HG02798 (cell line): ENCODE measurements around the gene C1QB.
"Not testable (repeated sequence)": the region's sequence is repeated elsewhere in the genome, so short reads cannot be mapped to it uniquely, and the experiment has no call there.

Experiments used
- ATAC-seq: cut with Tn5 transposase; IDR thresholded peaks from one replicate; pipeline ENCODE4 v1.9.1; 2021; ENCODE audit warnings: mild to moderate bottlenecking; ENCODE audit not compliant: unreplicated experiment, poor library complexity

The C1QB gene

GRCh38 chr1:22691031-22691753 lies 38.2 kb downstream of the C1QB start:
- ATAC-seq = no peak

- no peak for ATAC-seq
Measured at GRCh38 chr1:22694172-22694571, 41.1 kb downstream of the C1QB start.

- ATAC-seq = no peak
Measured at GRCh38 chr1:22696610-22697009, 43.6 kb downstream of the C1QB start.

GRCh38 chr1:22697980-22698379 lies 44.9 kb downstream of the C1QB start:
- ATAC-seq = no peak

GRCh38 chr1:22699681-22700520 lies 46.9 kb downstream of the C1QB start:
- no peak for ATAC-seq

GRCh38 chr1:22702296-22703085 lies 49.5 kb downstream of the C1QB start:
- no peak for ATAC-seq

GRCh38 chr1:22704440-22705067 lies 51.5 kb downstream of the C1QB start:
- ATAC-seq = no peak

- no peak for ATAC-seq
Measured at GRCh38 chr1:22705586-22705985, 52.5 kb downstream of the C1QB start.

GRCh38 chr1:22706100-22706499 lies 53.1 kb downstream of the C1QB start:
- ATAC-seq = not testable (repeated sequence)

- ATAC-seq = no peak
Measured at GRCh38 chr1:22708777-22709176, 55.7 kb downstream of the C1QB start.

GRCh38 chr1:22709227-22709626 lies 56.2 kb downstream of the C1QB start:
- ATAC-seq = no peak

GRCh38 chr1:22709891-22710700 lies 57.1 kb downstream of the C1QB start:
- ATAC-seq = no peak

GRCh38 chr1:22710701-22711049 lies 57.6 kb downstream of the C1QB start, which contains the start of gene EPHB2:
TSS of gene EPHB2 (plus strand) at chr1:22710839. CDS start at chr1:22710983, 144 bp downstream.
- ATAC-seq = no peak

- no peak for ATAC-seq
Measured at GRCh38 chr1:22711071-22711470, 58.0 kb downstream of the C1QB start.
